Right renal cortex interstitium (tissue), 3 donors: Measurements from ENCODE around the gene GTF3C5. TPM values are rescaled to one million over a fixed set of nuclear protein-coding genes. Genes with fewer than 3 reads are reported as not detected.
"Not testable (repeated sequence)": the region's sequence is repeated elsewhere in the genome, so short reads cannot be mapped to it uniquely, and the experiment has no call there.

Experiments
- DNase-seq, 3 donors: peaks; one replicate each; pipeline ENCODE4 v3.0.0-alpha.2; 2013; ENCODE audit warnings: low read depth in 3 of 3, low spot score in 2 of 3
- polyA plus RNA-seq, 3 donors: library from polyadenylated mRNA; unstranded; fragments of 120-200 nt; gene quantifications; one replicate each; pipeline ENCODE4 v1.2.1, GENCODE V29; 2013; ENCODE audit not compliant: insufficient read length in 3 of 3

The GTF3C5 gene
- polyA plus RNA-seq, 3 donors: 62.3 to 64.2 (median 64.1) TPM

GRCh38 chr9:133086894-133087293 lies 56.1 kb downstream of the GTF3C5 start:
- DNase-seq: no peak

- no peak for DNase-seq
Observed at GRCh38 chr9:133087429-133088145, 56.8 kb downstream of the GTF3C5 start.

DNA sequence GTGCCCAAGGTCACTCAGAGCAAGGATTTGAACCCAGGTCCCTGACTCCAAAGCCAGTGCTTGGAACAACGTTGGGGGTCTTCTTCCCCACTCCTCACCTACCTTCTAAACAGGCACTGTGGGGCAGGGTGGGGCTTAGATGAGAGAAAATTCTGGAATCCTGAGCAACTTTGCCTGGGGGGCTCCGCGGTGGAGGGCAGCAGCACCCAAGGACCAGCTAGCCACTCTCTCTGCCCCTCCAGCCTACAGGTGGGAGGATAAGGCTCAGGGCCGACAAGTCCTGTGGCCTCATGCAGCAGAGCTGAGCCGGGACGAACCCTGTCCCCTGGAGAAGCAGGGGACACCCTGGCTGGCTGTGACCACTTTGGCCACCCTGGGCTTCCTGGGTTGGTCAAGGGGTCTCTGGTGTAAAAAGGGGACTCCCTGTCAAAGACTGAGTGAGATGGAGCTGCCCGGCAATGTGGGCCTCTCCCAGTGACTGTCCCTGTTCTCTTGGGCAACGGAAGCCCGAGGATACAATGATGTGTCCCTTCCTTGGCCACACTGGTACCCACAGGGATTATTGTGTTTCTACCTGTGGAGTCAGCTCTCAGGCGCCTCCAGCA lies 57.5 kb downstream of the GTF3C5 start:
- no peak for DNase-seq

GRCh38 chr9:133088756-133089155 lies 58.0 kb downstream of the GTF3C5 start:
- DNase-seq: no peak

GRCh38 chr9:133089271-133089671 lies 58.5 kb downstream of the GTF3C5 start:
- DNase-seq: no peak

DNA sequence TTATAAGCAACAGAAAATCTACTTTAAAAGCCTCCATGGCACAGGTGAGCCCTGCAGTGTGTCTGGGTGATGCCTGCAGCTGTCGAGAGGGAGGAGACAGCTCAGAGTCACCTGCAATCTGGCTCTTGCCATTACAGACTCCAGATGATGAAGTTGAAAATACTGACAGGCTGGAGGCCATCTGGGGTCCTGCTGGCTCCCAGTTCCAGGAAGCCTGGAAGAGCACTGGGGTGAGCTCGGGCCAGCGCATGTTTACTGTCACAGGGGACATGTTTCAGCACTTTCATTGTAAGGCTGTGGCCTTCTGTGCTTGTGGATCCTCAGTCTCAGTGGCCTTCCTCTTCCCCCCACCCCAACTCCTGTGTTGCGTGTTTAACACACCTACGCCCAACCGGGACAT lies 59.4 kb downstream of the GTF3C5 start:
- no peak for DNase-seq

DNA sequence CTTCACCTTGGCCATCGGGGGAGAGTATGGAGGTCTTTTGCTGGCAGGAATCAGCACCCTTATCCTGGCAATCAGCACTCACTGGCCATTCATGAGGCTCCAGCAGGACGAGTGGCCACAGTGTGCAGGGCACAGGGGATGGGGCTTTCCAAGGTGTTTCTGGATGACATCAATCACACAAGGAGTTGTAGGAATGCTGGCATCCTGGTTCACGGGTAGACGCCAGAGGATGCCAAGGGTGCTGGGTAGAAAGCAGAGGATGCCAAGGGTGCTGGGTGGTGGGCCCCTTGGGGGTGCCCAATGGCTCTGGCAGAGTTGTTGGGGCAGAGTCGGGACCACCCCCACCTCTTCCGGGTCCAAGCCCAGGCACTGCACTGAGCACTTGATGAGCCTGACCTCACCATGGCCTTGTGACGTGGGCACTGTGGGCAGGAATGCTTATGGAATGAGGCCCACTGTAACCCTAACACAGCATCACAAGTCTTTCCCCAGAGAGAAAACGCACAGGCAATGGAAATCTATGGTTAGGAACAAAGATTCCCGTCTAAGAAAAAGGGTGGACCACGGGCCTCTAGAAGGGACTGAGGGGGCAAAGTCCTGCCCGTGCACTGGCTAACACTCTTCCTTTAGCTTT lies 60.1 kb downstream of the GTF3C5 start:
- no peak for DNase-seq

DNA sequence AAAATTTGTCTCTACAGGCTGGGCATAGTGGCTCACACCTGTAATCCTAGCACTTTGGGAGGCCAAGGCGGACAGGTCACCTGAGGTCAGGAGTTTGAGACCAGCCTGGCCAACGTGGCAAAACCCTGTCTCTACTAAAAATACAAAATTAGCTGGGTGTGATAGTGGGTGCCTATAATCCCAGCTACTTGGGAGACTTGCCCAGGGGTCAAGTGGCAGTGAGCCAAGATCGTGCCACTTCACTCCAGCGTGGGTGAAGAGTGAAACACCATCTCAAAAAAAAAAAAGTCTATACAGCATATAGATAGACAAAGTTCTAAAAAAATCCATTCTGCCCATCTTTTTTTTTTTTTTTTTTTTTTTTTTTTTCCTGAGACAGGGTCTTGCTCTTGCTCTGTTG lies 63.6 kb downstream of the GTF3C5 start:
- not testable (repeated sequence) for DNase-seq

DNA sequence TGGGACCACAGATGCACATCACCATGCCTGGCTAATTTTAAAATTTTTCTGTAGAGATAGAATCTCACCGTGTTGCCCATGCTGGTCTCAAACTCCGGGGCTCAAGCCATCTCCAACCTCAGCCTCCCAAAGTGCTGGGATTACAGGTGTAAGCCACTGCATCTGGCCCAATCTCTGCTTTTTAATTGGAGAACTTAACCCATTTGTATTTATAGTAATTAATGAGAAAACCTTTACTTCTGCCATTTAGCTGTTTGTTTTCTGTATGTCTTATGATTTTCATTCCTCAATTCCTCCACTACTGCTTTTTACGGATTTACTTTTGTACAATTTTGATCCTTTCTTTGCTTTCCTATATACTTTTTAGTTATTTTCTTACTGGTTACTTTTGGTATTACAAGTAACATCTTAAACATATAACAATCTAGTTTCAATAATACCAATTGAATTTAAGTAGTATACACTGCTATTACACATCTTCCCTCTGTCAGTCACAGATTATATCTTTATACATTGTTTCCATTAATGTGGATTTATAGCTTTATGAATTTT lies 64.1 kb downstream of the GTF3C5 start:
- no peak for DNase-seq

DNA sequence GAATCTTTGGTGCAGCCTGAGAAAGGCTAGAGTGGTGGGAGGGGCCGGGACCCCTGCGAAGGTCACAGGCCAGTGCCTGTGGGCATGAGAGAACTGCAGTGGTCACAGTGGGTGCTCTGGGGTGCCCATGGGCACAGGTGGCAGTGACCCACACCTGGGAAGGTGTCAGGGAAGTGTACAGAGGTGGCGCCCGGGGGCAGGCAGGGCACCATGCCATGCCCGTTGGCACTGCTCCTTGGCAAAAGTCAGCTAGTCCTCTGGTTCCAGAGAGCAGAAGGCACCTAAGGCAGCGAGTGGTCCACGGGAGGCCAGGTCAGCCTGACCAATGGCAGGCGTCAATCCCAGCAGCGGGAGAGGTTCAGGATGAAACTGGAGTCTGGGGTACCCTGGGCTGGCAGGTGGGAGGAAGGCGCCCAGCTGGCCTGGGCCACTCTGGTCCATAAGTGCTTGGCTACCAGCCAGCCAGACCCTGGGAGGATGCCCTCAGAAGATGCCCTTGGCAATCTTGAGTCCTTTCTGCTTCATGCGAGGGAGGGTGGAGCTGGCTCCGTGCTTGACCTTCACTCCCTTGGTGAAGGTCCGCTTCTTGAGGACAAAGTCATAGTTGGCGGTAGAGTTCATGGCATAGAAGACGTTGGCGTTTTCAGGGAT lies 67.4 kb downstream of the GTF3C5 start:
- no peak for DNase-seq

- DNase-seq: no peak
Observed at GRCh38 chr9:133098871-133099270, 68.1 kb downstream of the GTF3C5 start.

- DNase-seq: no peak
Observed at GRCh38 chr9:133099726-133100505, 69.1 kb downstream of the GTF3C5 start.

- no peak for DNase-seq
Observed at GRCh38 chr9:133100506-133101355, 69.9 kb downstream of the GTF3C5 start.

GRCh38 chr9:133101356-133102189 lies 70.8 kb downstream of the GTF3C5 start:
- no peak for DNase-seq

GRCh38 chr9:133102190-133103021 lies 71.6 kb downstream of the GTF3C5 start:
- DNase-seq: no peak

DNA sequence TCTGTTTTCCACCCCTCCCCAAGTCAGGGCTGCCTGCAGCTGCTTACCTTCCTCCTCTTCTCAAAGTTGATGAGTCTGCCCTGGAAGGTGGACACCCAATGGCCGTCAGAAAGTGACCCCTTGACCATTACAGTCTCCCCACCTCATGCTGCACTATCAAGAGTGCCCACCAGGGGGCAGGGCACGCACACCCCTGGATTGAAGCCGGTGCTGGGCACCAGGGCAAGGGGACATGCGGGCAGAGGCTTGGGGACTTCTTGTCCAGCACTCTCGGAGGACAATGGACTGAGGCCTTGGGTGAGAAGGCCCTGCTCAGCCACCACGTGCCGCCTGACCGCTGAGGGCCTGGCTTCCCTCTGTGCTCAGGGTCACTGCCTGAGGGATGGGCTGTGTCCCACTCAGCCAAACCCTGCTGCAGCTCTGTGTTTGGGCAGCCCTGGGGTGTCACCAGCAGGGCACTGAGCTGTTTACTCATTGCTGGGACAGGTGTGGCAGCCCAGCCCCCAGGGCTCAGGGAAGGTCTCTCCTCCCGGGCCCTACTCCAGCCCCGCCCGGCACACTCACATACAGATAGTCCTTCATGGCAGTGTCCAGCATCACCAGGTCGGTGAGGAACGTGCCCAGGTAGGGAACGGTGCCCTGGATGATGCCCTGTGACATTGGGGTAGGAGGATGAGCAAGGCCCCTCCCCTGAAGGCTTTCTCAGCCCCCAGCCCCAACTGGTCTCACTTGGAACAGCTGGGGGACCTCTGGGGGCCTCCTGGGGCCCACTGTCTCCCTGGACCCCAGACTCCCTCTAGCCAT lies 72.6 kb downstream of the GTF3C5 start:
- DNase-seq: no peak

DNA sequence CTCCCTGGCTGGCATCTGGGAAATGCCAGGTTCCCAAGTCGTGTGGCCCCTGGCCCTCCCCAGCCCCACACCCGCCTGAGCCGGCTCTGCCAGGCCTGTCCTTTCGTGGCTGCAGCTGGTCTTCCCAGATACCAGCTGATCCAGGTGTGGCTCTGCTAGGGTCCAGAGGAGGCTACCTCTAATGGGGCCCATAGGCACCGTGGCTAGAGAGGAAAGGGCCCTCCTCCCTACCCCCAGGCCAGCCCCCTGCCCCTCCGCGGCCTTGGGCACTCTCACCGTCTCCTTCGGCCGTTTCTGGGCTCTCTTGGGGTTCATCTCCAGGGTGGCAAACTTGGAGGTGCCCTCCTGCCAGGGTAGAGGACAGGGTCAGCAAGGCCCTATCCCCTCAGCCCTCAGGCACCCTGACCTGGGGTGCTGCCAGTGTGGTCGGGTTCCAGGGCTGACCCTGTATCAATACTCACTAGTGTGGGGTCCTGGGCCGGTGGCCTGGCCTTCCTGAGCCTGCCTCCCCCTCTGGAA lies 73.2 kb downstream of the GTF3C5 start:
- DNase-seq: no peak
